Renal cortex interstitium (tissue), 11 donors: Measurements from ENCODE around the gene DLK1. TPM values are rescaled to one million over a fixed set of nuclear protein-coding genes. Genes with fewer than 3 reads are reported as not detected.

Source experiments
- DNase-seq, 11 donors: peaks; one replicate each; pipeline ENCODE4 v3.0.0-alpha.2; 2013; ENCODE audit warnings: low read depth in 9 of 11, low spot score in 4 of 11; ENCODE audit errors: extremely low read depth in 1 of 11
- polyA plus RNA-seq, 3 donors: library from polyadenylated mRNA; unstranded; fragments of 120-200 nt; gene quantifications; one replicate each; pipeline ENCODE4 v1.2.1, GENCODE V29; 2013; ENCODE audit not compliant: insufficient read length in 3 of 3

DLK1 gene
- polyA plus RNA-seq, 3 donors: 5.2 to 13.9 (median 9.8) TPM

DNA sequence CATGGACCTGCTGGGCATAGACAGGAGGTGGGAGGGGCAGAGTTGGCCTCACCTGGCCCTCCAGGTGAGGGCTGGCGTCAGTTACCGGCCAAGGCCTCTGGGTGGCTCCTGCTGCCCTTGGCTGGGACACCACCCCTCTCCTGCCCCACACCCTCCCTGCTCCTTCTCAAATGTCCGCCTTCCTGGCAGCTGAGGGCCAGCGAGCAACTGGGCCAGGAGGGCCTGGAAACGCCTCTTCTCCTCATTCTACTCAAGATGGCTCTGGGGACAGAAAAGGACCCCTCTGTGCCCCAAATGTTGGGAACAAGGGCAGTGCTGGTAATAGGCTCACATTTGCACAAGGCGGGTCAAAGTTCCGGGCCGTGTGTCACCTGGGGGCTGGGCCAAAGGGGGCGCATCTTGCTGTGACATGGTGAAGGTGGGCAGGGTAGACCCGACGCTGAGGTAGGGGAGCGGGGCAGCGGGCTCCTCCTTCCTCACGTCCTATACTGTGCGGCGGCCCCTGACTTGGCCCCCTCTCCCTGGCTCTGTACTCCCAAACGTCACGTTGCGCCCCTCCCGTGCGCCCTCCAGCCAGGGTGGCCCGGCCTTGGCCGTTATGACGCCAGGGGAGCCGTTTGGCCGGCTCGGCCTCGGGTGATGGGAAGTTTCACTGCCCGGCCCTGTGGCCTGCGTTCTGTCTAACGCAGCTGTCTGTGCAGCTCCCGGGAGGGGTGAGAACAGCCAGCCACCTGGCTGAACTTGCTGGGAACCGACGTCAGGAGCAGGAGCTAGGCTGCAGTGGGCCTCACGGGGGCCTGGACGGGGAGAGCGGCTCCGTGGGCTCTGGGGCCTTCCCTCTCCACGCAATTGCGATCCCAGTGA, 18.0 kb upstream of the DLK1 start:
- DNase-seq: no peak

DNA sequence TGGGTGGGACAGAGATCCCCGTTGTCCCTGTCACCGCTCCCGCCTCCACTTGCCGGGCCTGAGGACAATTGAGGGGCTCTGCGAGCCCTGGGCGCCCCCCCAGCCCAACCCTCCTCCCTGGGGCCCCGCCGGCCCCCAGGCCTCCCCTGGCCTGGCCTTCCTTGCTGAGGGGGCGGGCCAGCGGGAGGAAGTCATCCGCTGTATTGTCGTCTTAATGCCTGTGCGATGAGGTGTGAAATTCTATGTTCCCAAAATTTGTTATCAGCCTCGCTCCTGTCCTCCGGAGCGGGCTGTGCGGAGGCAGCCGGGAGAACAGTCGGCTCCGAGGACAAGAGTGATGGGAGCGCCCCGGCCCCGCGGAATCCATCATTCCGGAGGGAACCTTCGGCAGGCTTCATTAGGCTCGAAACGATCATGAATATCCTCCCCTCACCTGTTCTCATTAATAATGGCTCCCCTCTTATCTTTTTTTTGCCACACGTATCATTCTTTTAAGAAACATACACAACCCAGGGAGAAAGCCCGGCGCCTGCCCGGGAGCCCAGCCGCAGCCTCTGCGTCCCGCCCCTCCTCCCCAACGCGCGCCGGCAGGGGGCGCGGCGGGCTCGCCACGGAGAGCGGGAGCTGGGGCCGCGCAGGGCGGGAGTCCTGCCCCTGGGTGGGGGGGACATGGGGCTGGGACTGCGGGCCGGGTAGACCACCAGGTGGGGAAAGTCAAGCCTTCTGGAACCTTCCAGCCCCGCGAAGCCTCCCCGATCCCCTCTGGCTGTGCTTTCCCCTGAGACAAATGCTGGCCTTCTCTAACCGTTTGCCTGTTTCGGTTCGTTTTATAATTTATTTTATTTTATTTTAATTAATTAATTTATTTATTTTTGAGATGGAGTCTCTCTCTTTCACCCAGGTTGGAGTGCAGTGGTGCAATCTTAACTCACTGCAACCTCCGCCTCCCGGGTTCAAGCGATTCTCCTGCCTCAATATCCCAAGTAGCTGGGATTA, 17.1 kb upstream of the DLK1 start:
- peak in 4 of 11 donors; percentile 33 to 60 (median 52) for DNase-seq

DNA sequence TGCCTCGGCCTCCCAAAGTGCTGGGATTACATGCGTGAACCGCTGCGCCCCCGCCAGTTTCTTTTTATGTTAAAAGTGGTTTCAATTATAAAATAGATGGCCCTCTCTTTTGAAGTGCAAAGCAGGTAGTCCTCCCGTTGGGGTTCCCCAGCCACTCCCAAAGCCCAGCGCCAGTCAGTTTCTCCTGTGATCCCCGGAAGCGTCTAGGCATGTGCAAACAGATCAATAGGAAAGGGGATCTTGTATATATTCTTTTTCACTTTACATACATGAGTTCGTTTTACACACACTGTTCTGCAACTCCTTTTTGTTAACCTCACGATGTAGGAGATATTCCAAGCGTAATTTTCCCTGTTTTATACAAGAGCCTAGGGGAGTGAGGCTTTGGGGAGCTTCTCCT, 16.3 kb upstream of the DLK1 start:
- no peak for DNase-seq

DNA sequence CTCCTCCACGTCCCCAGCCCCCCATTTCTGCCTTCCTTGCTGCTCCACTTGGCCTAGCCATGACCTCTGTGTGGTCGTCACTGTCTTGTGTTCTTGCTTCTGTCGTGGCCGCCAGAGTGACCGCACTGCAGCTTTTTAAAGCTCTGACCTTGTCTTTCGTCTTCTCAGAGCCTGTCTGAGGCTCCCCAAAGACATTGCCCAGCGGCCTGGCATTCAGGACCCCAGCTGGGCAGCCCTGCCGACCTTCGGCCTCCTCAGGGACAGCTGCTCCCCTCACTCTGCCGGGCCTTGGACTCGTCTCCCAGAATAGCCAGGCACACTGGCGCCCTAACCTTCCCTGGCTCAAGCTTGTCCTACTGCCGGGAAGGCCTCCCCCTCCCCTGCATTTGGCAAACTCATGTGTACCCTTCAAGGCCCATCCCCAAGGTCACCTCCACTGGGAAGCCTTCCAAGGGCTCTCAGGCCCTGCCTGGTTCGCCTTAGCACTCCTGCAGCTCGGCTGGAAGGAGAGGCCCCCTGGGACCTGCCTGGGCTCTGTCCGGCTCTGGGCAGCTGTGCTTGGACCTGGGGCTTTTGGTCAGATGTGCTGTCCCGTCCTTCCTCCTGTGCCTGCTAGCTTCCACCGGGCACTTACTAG, 15.7 kb upstream of the DLK1 start:
- no peak for DNase-seq

DNA sequence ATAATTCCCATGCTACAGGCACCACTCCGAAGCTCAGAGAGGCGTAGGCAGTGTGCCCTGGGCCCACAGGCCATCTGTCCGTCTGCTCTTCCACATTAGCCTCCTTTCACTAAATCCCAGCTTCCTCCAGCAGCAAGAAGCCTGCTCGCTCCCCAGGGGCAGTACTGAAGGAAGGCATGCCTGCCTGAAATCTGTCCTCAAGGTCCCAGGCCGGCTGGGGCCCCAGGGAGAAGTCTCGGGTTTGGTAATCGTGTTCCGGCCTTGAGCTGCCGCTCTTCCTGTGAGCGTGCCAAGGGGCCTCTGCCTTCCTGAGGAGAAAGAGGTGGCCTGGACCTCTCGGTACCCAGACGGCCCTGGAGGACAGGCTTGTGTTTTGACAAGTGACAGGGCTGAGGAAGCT, 15.2 kb upstream of the DLK1 start:
- no peak for DNase-seq

DNA sequence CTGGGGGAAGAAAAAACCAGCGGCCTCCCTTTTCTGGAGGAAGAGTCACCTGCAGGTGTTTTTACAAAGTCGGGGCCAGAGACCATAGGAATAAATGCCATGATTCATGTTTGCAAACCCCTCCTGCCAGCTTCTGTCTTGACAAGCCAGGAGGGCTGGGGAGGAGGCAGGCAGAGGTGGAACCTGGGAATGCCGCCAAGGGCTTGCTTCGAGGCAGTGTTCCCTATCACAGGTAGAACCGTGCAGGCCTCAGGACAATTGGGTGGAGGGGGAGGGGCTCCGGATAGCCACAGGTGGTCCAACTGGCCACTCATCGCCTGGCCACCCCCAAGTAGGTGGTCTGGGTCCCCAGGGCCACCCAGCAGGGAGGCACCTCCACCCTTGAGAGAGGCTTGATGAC, 14.2 kb upstream of the DLK1 start:
- DNase-seq: no peak

DNA sequence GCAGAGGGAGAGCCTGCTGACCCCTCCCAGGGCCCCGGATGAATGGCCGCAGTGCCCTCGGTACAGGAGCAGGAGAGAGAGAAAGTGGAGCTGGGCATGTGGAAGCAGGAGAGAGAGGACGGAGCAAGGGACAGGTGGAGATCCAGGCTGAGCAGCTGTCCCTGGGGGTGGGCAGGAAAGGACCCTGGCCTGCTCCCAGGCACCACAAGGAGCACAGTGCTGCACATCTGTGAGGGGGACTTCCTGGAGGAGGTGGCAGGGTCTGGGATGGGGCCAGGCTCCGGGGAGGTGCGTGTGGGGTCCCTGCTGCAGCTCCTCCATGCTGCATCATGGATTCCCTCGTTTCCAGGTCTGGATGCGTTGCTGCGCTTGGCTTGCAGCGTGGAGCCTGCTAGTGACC, 13.0 kb upstream of the DLK1 start:
- DNase-seq: no peak

DNA sequence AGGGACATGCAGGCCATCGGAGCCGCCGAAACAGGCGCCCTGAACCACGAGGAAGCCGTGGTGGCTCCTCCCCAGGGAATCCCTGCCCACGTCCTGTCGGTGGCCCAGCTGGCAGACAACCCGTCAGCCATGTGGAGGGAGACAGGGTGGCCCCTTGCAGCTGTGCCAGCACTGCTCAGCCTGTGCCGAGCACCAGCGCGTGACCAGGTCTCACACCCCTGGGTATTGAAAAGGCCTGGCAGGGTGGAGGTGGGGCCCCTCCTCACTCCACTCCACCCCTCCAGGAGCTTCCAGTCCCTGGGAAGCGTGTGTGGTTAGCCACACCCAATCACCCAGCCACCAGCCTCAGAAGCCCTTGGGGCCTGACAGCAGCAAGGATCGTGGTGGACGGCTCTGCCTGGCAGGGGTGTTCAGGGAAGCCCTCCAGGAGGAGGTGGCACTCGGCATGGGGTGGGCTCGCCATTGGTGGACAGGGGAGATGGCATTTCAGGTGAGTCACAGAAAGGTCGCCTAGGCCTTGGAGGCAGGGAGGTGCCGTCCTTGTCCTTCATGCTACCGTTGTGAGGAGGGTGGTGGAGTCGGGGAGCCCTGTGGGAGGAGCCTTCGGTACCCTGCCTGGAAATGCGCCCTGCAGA, 12.3 kb upstream of the DLK1 start:
- no peak for DNase-seq

DNA sequence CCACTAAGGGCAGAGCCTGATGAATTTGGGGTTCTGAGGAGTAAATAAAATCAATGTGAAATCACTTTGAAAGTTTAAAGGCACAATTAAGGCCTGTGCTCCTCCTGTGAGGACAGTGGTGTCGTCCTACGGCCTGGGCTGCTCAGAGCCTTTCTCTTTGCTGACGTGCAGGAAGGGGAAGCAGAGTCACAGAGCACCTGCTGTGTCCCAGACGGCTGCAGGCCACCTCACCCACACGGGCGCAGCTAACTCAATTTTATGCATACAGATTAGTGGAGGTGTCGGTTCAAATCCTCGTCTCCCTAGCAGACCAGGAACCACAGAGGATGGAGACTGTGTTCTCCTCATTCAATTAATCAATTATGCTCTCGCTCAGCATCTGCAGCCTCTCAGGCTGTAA, 11.4 kb upstream of the DLK1 start:
- no peak for DNase-seq

DNA sequence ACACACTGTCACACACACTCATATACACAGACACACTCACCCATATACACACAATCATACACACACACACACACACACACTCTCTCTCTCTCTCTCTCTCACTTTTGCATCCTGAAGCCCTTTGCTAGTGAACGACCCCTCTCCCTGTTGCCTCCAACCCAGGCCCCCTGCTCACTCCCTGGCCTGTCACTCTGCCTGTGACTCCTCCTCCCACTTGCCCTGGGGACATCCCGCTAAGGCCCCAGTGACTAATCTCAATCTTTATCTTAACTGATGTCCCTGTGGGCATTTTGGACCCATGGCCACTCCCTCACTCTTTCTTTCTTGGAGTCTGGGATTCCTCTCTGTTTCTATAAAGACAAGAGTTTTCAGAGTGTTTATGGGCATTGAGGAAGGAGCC, 10.9 kb upstream of the DLK1 start:
- no peak for DNase-seq

DNA sequence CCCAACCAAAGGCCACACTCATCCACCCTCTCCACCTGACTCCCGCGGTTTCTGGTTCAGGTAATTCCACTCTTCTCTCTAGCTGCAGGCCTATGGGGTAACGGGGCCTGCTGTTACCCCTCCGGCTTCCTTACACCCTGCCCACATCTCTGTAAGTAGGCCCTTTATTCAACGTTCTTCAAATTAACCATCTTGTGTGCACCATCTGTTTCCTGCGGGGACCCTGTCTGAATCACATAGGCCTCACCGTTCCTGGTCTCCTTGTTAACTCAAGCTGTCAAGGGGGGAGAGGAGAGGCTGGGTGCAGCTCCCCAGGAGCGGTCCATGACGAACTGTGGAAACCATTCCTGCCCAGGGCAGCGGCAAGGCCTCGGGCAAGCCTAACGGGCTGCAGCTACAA, 9.3 kb upstream of the DLK1 start:
- no peak for DNase-seq

DNA sequence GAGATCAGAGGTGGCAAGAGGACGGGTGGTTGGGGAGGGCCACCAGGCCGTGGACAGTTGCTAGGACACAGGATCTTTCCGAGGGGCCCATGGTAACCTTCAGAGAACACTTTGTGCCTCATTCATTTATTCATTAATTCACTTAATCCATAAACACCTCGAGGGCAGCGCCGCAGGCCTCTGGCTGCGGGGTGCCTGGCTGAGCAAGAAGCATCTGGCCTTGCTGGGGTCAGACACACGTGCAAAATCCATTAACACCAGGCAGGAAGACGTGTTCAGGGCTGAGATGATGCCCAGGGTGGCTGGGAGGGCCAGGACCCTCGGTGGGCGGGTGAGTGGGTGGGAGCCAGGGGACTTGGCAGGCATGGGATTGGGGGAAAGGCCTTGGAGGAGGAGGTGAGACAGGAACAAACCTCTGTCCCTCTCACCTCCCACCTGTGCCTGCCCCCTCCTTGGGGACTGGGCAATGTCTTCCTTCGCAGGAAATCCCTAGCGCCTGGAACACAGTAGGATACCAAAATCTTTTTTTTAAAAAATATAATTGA, 6.6 kb upstream of the DLK1 start:
- no peak for DNase-seq

DNA sequence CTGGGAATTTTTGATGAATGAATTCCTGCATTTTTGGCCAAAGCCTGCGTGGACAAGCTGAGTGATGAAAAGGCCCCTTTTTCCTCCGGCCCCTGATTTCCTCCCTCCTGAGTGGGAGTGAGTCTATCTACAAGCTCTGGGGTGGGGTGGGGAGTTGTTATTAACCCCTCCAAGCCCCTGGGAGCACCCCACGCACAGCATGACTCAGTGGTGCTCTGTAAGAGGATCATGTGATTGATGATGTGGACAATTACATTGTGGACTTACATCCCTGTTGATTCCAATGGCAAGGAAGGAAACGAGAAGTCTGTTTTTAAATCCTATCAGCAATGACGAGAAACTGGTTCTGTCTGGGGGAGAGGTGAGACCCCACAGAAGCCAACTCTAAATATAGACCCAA, 5.1 kb upstream of the DLK1 start:
- no peak for DNase-seq

DNA sequence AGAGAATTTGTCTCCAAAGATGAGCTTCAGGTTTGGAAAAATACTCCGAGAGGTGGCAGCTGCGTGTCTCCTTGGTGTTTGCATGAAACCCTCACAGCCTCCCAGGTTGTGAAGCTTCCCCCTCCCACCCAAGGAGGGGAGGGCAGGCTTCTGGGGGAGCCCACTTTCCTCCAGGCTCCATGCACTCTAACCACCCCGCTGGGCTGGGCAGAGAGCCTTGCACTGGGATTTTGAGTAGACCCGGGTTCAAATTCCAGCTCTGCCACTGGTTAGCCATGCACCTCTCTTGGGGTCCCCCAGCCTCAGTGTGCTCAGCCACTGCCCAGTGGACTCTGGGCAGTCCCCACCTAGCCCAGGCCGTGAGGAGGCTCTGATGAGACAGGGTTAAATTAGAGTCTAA, 4.3 kb upstream of the DLK1 start:
- DNase-seq: no peak

DNA sequence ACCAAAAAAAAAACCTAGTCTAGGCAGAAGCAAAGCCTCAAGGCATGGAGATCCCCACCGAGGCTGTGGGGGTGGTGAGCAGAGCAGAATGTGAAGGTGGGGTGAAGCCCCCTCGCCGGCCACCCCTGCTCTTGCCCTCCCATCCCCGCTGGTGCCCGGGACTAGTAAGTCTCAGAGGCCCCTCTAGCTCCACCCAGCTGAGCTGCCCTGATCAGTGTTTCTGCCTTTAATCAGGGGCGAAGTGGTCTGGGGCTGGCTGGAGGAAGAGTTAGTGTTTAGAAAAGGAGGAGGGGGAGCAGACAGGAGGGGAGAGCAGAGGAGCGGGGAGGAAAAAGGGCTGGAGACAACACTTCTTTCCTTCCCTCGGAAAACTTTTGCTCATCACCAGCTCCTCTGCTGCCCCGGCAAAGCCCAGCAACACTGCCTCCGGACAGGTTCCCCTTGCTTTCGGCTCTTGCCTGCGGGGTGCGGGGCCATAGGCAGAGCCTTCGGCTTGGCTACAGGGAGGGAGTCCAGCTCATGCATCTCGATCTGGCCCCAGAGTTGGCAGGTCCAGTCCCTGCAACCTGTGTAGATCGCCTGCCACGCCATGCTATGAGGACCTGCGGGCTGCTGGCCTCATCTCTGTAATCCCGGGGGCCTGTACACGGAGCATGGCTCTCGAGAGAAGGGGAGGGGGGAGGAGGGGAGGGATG, 3.4 kb upstream of the DLK1 start:
- no peak for DNase-seq

DNA sequence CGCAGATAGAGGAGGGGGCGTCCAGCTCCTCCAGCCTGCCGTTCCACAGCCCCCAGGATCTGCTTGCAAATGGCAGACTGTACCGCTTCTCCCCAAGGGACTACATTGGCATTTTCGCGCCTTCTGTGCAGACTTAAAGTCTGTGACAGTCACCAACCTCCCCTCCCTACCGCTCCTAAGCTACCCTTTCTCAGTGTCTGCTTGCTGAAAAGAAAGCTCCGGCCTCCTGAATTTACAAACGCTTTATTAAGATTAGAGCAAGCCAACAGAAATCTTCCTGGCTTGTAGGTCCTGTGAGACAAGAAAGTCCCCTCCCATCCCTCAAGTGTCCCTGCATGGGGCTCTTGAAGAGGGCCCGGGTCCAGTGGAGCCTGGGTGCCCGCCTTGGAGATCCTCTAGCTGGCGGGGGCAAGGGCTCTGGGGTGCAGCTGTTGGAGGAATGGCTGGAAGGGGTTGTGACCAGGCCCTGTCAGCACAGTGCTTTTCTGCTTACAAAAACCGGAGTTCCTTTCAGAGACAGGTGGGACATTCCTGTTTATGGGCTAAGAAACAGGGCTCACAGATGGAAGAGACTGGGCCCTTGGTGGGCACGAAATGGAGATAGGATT, 2.8 kb upstream of the DLK1 start:
- no peak for DNase-seq

DNA sequence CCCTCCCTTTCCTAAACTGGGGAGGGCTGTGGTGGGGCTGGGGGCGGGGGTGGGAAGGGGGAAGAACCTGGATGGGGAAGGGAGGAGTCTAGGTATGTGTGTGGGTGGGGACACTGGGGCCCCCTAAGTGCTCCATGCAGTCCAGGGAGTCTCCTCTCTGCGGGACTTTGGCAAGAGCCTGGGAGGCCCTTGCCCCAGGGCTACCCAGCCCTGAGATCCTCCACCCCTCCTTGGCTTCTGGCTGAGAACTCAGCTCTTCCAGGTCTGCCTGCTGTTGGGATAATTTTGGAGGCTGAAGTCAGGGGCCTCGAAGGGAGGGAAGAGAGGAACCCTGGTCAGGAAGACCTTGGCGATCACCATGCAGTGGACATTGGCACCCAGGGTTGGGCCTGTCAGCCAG, 2.2 kb upstream of the DLK1 start:
- DNase-seq: no peak
